ENCODE data around the gene DDX27.

The DDX27 gene

GRCh38 chr20:49276161-49276960, 57.1 kb downstream of the DDX27 start:
- DNase-seq: peak in 7 of 58 donors; percentile 3 to 15 (median 6)

- peak in 11 of 58 donors; percentile 9 to 54 (median 15) for DNase-seq
These were observed 58.0 kb downstream of the DDX27 start for GRCh38 chr20:49276961-49277785.

GRCh38 chr20:49277786-49278035, 58.5 kb downstream of the DDX27 start:
- no peak for DNase-seq

GRCh38 chr20:49278036-49278817, 59.0 kb downstream of the DDX27 start, which contains the start of gene ZNFX1:
TSS of gene ZNFX1 (minus strand) at chr20:49278057. CDS start at chr20:49275839, 2,218 bp downstream.
- peak; percentile 74 to 100 (median 97) for DNase-seq

GRCh38 chr20:49278818-49279676, 59.8 kb downstream of the DDX27 start:
- peak in 2 of 58 donors; percentile 22 to 47 for DNase-seq

GRCh38 chr20:49279677-49280462, 60.7 kb downstream of the DDX27 start:
- no peak for DNase-seq

- DNase-seq: no peak
These were observed 61.3 kb downstream of the DDX27 start for GRCh38 chr20:49280463-49281058.

GRCh38 chr20:49281059-49281912, 62.1 kb downstream of the DDX27 start:
- DNase-seq: no peak

- DNase-seq: no peak
These were observed 62.8 kb downstream of the DDX27 start for GRCh38 chr20:49281913-49282467.

GRCh38 chr20:49282584-49283171, 63.5 kb downstream of the DDX27 start:
- DNase-seq: no peak

GRCh38 chr20:49283176-49283702, 64.0 kb downstream of the DDX27 start:
- no peak for DNase-seq

- DNase-seq: no peak
These were observed 64.7 kb downstream of the DDX27 start for GRCh38 chr20:49283703-49284625.

GRCh38 chr20:49284818-49285217, 65.6 kb downstream of the DDX27 start:
- no peak for DNase-seq

GRCh38 chr20:49285233-49285668, 66.0 kb downstream of the DDX27 start:
- DNase-seq: no peak

GRCh38 chr20:49285813-49286494, 66.7 kb downstream of the DDX27 start:
- no peak for DNase-seq

Measured in anterior cingulate cortex (tissue), 58 donors.